ENCODE measurements around the gene CFAP77.

Gene CFAP77

GRCh38 chr9:132410642-132411041 lies 631 bp downstream of the CFAP77 start:
- DNase-seq, result no peak

GRCh38 chr9:132411091-132411508 lies 1.1 kb downstream of the CFAP77 start:
- peak; percentile 65 to 82 for DNase-seq

GRCh38 chr9:132412089-132412488 lies 2.1 kb downstream of the CFAP77 start:
- DNase-seq, result peak; percentile 64 to 75

- DNase-seq, result no peak
These were observed 3.9 kb downstream of the CFAP77 start for GRCh38 chr9:132413926-132414325.

DNA sequence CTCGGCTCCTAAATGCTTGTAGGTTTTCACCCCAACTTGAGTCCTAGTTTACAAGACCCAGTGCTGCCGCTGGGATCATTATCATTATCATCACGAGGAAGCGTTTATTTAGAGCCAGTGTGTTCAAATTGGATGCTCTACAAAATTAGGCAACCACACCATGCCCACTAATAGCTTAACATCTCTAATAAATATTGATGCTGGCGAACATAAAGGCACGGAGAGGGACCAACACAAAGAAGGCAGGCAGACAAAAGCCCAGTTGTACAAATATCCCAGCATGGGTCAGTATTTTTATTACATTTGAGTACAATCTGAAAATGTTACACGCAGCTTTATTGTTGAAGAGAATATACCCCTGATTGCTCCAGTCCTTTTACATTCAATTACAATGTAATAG lies 4.7 kb downstream of the CFAP77 start:
- no peak for DNase-seq

GRCh38 chr9:132415181-132415580 lies 5.2 kb downstream of the CFAP77 start:
- DNase-seq, result no peak

DNA sequence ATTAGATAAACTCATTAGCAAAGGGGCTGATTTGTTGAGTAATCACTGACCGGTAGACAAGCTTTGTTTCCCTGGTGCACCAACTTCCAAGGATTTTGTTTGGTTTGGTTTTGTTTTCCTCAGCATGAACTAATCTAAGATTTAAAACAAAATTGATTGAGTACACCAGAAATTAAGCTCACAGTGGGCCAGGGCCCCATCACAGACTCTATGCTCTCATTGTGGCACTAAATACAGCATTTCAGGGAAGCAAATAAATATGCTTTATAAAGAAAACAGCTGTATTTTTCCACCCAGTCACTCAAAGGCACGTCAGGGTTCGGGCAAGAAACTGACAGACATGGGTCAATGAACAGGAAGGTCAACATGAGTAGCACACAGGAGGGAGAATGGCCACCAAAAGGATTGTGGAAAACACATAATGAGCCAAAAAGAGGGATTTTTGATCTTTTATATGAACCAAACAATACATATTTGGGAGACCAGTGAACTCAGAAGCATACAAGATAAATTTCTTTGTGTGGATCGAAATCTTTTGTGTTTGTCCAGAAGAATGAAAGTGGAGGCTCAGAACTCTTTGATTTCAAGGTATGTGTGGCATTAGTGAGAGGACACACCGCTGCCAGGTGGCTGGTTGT lies 8.8 kb downstream of the CFAP77 start:
- no peak for DNase-seq

DNA sequence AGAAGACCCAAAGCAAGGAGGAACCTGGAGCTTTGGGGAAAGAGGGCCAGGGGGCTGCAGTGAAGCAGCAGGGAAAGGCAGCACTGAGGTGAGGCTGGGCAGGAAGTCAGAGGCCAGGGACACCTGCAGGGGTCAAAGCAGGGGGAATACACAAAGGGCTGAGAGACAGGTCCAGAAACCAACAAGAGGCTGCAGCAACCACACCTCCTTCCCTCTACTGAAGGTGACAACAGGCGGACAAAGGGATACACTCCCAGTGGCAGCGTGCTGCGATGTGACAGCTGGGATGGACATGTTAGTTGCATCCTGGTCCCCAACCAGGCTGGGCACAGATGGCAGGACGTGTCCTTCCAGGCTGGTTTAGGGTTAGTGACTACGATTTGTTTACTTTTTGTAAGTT lies 12.6 kb downstream of the CFAP77 start:
- DNase-seq, result peak in 1 of 2 experiments; percentile 18

DNA sequence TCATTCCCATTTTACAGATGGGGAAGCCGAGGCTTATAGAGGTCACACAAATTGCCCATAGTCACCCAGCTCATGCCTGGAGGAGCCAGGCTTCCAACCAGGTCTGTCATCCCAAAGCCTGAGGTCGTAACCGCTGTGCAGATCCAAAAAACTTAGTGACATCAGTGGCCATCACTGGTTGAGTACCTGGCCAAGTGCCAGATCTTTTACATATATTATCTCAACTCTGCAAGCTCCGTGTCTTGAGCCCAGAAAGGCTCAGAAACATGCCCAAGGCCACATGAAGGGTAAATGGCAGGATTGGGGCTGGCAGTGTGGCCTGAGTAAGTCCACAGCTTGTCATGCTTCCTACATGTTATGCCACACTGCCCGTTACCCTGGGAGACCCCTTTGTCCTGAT lies 13.5 kb downstream of the CFAP77 start:
- DNase-seq, result no peak

- no peak for DNase-seq
These were observed 15.1 kb downstream of the CFAP77 start for GRCh38 chr9:132424857-132425674.

DNA sequence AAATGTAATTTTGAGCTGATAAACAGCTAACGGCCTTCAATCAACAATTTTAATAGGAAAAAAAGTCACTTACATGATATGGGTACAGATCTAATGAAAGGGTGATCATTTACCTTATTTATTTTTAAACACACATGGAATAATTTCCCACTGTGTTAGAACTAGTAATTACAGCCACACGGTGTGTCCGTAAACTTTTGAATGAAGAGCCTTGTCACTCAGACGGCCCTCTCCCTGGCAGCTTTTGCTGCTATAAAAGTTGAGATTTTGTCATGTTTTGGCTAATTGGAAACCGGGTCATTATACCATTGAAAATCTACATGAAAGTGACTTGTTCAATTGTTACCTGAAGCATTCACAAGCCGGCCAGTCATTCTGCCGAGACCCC lies 15.7 kb downstream of the CFAP77 start:
- no peak for DNase-seq

DNA sequence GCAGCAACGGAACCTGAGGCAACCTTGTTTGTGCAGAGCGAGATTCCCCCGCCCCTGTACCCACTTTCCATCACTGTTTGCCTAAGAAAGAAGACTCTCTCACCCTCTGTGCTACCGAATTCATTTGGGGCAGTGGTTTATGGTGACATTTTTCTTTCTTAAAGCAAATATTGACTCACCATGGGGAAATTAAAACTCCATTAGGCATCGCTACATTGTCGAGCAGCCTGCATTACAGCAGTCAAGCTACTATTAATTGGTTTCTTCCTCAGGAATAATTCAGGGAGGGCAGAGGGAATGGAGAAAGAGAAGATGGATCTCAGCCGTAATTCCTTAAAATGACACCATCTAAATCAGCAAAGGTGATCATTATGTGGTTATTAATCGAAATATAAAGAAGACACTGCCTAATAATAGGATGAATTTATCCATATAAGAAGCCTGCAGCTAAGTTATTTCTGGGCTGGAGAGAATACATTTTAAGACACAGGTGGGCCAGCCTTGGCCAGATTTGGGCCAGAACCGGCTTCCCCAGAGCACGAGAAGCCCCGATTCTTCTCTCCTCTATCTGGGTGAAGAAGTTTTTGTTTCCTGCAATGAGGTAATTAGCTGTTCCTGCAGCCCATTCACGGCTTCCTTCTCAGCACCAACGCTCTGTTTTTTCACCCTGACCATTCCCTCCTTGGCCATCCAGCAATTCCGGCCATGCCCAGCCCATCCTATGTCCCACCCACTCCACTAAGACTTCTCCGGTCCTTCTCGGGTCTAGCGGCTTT lies 16.8 kb downstream of the CFAP77 start:
- no peak for DNase-seq

DNA sequence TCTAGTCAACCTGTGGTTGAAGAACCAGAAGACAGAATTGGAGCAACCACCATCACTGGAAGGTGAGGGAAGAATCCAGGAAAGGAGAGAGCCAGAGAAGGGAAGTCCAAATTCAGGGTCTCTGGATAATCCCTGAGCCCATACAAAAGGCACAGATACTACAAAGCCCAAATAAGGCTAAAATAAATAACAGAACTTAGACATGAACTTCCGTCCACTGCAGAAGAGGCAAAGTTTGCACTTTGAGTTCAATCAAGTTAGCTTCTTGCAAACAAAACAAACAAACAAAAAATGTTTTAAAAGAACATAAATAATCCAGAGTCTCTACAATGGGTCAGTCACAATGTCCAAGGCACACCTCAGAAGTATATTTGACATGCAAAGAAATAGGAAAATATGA lies 21.0 kb downstream of the CFAP77 start:
- DNase-seq, result no peak

GRCh38 chr9:132434881-132435280 lies 24.9 kb downstream of the CFAP77 start:
- DNase-seq, result no peak

DNA sequence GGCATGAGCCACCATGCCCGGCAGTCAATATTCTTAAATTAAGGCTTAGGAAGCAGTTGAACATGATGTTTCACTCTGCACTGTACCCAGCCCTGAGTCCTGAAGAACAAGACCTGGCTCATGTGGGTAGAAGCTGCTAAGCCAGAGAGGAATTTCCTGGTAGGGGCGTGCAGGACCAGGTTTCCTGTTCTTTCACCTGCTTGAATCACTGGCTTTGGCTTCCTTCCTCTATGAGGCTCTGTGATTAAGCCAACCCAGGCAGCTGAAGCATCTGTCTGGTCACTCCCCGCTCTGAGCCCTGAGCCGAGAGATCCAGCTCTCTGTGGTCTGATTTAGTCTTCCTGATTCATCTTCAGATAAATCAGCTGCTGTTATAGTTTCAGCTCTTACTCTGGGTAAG lies 29.1 kb downstream of the CFAP77 start:
- no peak for DNase-seq

- no peak for DNase-seq
These were observed 30.7 kb downstream of the CFAP77 start for GRCh38 chr9:132440735-132441134.

DNA sequence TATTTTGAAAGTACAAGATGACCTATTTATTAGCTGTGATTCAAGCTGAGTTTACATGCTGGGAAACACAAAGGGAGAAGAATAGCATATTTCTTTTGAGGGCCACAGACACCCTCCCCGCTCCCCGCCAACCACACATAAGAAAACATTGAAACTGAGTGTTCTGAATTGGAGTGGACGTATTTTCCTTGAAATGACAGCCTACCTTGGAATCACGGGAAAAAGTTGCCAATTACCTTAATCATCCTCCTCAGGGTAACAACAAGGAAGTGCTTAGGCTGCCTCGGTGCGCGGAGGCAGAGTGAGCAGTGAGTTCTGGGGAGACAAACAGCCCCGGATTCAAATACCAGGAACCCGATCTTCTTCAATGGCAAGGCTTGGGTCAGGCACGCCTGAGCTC lies 31.4 kb downstream of the CFAP77 start:
- no peak for DNase-seq

DNA sequence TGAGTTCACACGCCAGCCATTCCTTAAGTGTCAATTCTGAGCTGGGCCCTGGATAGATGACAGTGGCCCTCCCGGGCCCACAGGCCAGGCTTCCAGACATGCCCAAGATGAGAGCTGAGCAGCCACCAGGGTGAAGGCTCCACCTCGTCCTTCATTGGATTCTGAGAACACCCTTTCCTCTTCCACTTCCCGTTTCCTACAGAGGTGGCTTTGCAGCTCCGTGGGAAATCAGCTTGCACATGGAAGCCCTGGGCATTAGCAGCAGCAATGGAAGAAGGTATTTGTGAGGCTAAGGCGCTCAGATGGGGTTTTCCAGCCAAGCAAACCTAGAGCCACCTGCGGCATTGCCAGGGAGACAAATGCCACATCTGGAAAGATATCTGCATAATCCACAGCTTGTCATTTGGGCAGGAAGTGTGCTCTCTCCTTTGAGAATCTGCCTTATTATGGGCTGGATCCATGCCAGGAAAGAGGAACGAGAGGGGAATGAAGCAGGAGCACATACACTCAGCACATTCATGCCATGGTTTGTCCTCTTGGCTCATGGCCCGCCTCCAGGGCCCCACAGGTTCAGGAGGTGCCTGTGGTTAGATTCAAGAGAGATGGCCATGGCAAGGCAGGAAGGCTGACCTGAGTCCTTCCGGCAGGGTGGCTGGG lies 34.1 kb downstream of the CFAP77 start:
- DNase-seq, result peak in 1 of 2 experiments; percentile 19

DNA sequence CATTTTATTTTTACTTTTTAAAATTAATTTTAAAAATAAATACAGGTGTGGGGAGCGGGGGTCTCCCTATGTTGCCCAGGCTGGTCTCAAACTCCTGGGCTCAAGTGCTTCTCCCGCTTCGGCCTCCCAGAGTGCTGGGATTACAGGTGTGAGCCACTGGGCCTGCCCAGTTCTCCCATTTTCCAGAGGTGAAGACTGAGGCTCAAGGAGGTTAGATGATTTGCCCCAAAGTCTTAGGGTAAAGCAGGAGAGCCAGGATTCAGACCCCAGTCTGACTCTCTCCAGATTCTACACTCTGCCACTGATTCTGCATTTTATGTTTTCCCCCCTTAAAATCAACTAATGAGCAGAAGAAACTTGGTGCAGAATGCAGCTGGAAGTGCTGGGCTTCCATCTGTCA lies 36.9 kb downstream of the CFAP77 start:
- no peak for DNase-seq

- DNase-seq, result no peak
These were observed 37.3 kb downstream of the CFAP77 start for GRCh38 chr9:132447346-132447745.

DNA sequence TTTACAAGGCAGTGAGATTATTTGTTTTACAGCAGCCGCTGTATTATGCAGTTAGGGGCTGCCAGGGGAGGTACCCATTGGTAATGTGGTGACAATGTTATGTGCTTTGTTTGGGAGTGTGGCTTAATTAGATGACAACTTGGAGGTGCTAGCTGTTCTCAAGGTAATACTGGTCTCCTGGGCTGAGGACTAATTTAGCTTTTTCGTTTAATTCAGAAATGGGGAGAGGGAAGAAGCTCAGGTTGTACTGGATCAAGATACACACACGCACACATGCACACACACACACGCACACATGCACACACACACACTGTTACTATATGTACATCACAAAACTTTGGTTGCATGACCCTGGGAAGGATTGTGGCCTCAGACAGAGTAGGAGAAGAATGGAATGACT lies 37.9 kb downstream of the CFAP77 start:
- no peak for DNase-seq

GRCh38 chr9:132451276-132451675 lies 41.3 kb downstream of the CFAP77 start:
- no peak for DNase-seq

GRCh38 chr9:132456241-132456640 lies 46.2 kb downstream of the CFAP77 start:
- no peak for DNase-seq

Measured in NCI-H524 (cell line).